WTC11 (cell line): Measurements from ENCODE around the gene WDR45.

Experiments
- ATF3 ChIP-seq: sonication (generic); formaldehyde crosslinking; conservative IDR thresholded peaks from 2 replicates; pipeline ENCODE4 v1.8.1; 2022; ENCODE audit warnings: mild to moderate bottlenecking, missing genetic modification reagents
- CTCF ChIP-seq: fragments of 200-600 bp; IDR thresholded peaks from 2 replicates; pipeline ENCODE4 v1.8.0; 2022; ENCODE audit warnings: antibody characterized with exemption

- no peak for TF ChIP-seq CTCF
- no peak for TF ChIP-seq ATF3
Measured at GRCh38 chrX:49089553-49089952, 9.9 kb upstream of the WDR45 start.
